GM12872 (cell line): ENCODE results near the gene THOC6.

Experiments
- CTCF ChIP-seq: IDR thresholded peaks from 3 replicates; pipeline ENCODE4 v1.5.1; 2011; ENCODE audit warnings: low read depth, mild to moderate bottlenecking, low read length, moderate library complexity; ENCODE audit not compliant: insufficient read depth

The THOC6 gene

GRCh38 chr16:2996298-2996697, 27.5 kb upstream of the THOC6 start:
- TF ChIP-seq CTCF, result no peak

GRCh38 chr16:2999929-3000328, 23.9 kb upstream of the THOC6 start:
- TF ChIP-seq CTCF, result no peak

- no peak for TF ChIP-seq CTCF
These were observed 23.3 kb upstream of the THOC6 start for GRCh38 chr16:3000540-3000939.

- no peak for TF ChIP-seq CTCF
These were observed 22.5 kb upstream of the THOC6 start for GRCh38 chr16:3001316-3001715.

- TF ChIP-seq CTCF, result peak; percentile 56
These were observed 20.1 kb upstream of the THOC6 start for GRCh38 chr16:3003582-3004270.

- TF ChIP-seq CTCF, result no peak
These were observed 19.5 kb upstream of the THOC6 start for GRCh38 chr16:3004319-3004718.

- TF ChIP-seq CTCF, result no peak
These were observed 19.0 kb upstream of the THOC6 start for GRCh38 chr16:3004781-3005284.
